Activated T-cell treated with anti-CD3 and anti-CD28 coated beads for 48 hours (primary cell): Measurements from ENCODE around the gene SLC25A10.

Experiments
- DNase-seq: peaks from one replicate; pipeline ENCODE4 v3.0.0-alpha.2; 2020; ENCODE audit warnings: low read depth

SLC25A10 gene

GRCh38 chr17:81687770-81688541 lies 24.1 kb upstream of the SLC25A10 start:
- no peak for DNase-seq

DNA sequence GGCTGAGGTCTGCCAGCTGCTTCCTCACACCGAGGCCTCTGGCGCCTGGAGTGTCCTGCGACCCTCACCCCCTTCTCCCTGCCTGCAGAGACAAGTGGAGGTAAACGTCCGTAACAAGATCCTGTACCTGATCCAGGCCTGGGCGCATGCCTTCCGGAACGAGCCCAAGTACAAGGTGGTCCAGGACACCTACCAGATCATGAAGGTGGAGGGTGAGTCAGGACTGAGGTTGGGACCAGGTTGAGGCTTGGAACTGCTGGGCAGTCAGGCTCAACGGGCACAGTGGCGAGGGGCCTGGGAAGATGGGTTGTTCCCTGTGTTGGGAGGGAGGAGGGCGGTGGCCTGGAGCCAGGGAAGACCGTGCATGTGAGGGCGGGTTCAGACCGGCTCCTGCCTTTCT lies 23.5 kb upstream of the SLC25A10 start:
- no peak for DNase-seq

DNA sequence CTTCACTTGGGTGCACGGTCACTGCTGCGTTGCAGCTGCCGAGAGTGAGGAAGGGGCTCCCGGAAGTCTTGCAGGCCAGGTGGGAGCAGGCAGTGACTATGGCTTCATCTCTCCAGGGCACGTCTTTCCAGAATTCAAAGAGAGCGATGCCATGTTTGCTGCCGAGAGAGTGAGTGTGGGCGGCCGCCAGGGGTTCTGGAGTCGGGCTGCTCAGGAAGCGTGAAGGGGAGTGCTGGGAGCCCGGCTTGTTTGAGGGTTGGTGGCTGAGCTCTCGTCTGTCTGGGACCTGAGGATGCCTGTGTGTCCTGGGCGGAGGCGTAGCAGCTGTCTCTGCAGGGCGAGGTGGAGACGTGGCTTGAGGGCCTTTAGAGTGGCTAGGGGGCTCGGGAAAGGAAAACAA lies 22.0 kb upstream of the SLC25A10 start:
- no peak for DNase-seq

DNA sequence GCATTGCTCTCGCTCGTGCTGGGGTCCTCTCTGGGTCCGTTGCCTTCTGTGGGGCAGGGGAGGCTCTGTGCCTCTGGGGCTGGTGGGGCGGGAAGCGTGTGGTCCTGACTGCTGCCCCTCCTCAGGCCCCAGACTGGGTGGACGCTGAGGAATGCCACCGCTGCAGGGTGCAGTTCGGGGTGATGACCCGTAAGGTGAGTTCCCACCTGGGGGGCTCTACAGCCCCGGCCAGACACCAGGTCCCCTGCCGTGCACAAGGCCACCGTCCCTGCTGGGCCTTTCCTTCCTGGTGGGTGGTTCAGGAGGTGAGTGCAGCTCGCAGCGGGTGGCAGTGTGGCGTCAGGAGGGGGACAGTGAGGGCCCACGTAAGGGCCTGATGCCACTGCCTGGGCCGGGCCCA lies 21.5 kb upstream of the SLC25A10 start:
- DNase-seq = no peak

- DNase-seq = no peak
These were observed 20.9 kb upstream of the SLC25A10 start for GRCh38 chr17:81691196-81691595.

DNA sequence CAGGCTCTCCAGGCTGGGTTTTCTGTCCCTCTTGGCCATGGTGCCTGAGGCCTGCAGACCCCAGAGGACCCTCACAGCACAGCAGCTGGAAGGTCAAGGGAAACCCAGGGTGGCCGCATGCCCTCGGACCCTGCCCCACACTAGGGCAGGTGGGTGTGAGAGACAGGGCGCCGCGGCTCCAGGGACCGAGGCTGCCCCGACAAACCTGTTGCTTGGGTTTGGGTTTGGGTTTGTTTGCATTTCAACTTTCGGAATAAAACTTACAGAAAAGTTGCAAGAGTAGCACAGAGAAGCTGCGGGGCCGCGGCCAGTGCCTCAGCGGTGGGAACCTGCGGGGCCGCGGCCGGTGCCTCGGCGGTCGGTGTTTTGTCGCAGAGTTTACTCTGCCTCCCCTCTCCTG lies 20.5 kb upstream of the SLC25A10 start:
- no peak for DNase-seq

DNA sequence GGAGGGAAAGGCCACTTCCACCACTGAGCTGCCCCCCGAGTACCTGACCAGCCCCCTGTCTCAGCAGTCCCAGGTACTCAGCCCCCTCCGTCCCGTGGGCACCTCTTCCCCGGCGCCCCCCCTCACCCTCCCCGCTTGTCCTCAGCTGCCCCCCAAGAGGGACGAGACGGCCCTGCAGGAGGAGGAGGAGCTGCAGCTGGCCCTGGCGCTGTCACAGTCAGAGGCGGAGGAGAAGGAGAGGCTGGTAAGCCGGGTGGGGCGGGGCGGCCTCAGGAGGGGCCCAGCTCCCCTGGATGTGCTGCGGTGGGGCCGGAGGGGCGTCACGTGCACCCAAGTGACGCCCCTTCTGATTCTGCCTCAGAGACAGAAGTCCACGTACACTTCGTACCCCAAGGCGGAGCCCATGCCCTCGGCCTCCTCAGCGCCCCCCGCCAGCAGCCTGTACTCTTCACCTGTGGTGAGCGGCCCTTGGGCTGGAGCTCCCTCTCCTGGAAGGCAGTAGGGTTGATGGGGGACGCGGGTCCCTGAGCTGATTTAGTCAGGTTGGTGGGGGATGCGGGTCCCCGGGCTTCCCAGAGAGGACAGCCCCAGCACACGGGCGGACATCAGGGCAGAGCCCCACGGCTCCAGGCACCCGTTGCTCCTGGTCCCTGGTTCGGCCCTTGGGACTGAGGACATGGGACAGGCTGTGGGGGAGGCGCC lies 18.4 kb upstream of the SLC25A10 start:
- no peak for DNase-seq

DNA sequence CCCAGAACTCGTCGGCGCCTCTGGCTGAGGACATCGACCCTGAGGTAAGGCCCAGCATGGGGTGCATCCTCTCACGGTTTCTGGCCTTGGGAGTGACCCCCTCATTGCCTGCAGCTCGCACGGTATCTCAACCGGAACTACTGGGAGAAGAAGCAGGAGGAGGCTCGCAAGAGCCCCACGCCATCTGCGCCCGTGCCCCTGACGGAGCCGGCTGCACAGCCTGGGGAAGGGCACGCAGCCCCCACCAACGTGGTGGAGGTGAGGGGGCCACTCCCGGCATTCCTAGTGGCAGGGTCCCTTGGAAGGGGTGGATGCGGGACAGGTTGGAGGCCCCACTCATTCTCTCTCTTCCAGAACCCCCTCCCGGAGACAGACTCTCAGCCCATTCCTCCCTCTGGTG lies 17.3 kb upstream of the SLC25A10 start:
- no peak for DNase-seq

DNA sequence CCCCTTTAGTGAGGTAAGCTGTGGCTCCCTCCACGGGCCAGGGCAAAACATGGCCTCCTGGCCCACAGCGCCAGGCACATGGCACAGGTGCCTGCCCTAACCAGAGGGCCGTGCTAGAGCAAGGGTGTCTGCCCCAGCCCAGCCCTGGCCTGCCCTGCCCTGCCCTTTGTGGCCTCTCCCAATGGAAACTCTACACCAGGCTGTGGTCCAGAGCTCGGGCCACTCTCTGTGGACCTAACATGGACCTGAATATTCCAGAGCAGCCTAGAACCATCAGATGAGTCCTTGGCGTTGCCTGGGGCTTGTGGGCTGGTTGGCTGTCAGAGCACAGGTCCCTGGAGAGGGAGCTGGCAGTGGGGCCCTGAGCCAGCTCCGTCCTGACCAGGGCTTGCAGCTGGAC lies 16.9 kb upstream of the SLC25A10 start:
- DNase-seq = no peak

DNA sequence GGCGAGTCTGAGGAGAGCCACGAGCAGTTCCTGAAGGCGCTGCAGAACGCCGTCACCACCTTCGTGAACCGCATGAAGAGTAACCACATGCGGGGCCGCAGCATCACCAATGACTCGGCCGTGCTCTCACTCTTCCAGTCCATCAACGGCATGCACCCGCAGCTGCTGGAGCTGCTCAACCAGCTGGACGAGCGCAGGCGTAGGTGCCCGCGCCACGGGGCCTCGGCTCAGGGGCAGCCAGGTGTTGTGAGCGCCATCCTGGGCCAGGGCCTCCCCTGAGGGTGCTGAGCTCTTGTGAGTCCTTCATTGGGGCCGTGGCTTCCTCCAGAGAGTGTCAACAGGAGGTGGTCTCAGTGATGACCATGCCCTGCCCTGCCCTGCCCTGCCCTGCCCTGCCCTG lies 16.3 kb upstream of the SLC25A10 start:
- no peak for DNase-seq

- DNase-seq = no peak
These were observed 15.7 kb upstream of the SLC25A10 start for GRCh38 chr17:81696218-81696941.

DNA sequence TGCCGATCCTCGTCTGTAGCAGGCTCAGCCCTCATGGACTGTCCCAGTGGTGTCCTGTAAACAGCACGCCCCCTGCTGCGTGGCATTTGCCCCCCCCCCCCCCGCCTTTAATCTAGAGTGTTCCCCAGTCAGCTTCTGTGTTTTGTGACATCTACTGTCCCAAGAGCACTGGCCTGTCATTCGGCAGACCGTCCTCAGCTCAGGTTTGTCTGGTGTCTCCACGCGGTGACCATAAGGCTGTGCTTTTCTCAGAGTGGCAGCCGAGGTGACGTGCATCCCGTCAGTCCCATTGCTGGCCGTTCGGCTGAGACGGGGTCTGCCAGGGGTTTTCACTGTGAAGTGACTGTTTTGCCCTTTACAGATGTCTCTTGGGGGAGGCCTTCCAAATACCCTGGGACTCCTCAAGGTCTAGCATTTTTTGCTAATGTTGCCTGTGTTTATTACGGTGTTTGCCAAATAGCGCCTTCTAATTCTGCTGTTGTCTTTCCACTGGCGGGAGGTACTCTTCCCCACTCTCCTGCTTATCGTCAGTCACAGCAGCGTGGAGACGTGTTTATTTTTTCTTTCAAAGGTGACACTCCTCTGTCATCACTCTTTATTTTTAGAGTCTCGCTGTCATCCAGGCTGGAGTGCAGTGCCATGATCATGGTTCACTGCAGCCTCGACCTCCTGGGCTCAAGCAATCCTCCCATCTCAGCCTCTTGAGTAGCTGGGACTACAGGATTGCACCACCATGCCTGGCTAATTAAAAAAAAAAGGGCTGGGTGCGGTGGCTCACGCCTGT lies 14.6 kb upstream of the SLC25A10 start:
- DNase-seq = no peak

GRCh38 chr17:81700353-81701287 lies 11.5 kb upstream of the SLC25A10 start:
- no peak for DNase-seq

DNA sequence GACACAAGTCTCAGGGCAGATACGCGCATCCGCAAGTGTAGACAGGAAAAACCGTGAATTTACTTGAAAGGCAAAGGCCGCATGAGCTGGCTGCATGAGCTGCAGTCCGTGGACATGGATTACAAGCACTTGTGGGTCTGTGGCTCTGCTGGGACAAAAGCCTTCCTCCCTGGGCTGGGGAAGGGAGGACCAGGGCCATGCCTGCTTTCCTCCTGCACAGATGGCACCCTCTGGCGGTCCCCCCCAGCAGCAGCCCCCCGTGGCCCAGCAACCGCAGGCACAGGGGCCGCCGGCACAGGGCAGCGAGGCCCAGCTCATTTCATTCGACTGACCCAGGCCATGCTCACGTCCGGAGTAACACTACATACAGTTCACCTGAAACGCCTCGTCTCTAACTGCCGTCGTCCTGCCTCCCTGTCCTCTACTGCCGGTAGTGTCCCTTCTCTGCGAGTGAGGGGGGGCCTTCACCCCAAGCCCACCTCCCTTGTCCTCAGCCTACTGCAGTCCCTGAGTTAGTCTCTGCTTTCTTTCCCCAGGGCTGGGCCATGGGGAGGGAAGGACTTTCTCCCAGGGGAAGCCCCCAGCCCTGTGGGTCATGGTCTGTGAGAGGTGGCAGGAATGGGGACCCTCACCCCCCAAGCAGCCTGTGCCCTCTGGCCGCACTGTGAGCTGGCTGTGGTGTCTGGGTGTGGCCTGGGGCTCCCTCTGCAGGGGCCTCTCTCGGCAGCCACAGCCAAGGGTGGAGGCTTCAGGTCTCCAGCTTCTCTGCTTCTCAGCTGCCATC lies 10.6 kb upstream of the SLC25A10 start:
- DNase-seq = no peak

GRCh38 chr17:81702934-81703746 lies 8.9 kb upstream of the SLC25A10 start, which contains the start of gene MRPL12:
Gene MRPL12, plus strand, starts transcription at chr17:81703367. Its CDS starts 135 bp downstream, at chr17:81703502.
- peak; percentile 89 for DNase-seq

GRCh38 chr17:81703747-81704654 lies 8.1 kb upstream of the SLC25A10 start:
- no peak for DNase-seq

DNA sequence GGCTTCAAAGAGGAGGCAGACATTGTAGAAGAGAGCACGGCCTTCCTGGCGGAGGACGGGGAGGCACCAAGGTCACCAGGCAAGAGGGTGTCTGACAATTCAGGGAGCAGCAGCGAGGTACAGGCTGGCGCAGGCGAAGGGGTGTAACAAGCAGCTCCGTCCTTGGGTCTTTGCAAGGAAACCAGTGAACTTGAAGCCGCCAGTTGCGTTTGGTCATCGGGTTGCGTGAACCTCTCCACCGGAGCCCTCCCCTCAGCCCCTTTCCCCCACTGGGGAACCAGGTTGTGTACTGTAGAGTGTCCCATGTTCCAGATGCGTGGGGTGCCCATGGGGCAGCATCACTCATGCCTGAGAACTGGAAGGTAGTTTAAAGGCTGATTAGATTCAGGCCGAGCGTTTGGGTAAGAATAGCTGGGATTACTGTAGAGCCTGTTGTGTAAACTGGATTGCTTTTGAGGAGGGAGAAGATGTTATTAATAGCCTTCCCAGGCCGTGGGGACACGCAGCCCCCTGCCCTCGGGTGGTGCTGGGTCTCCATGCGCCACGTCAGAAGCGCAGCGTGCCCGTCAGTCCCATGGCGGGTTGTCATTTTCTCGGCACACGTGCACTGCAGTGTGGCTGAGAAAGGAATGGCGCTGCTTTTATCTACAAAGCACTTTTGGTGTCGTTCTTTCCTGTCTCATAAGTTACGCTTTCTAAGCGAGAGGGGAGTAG lies 6.4 kb upstream of the SLC25A10 start:
- DNase-seq = no peak

GRCh38 chr17:81706232-81706611 lies 5.9 kb upstream of the SLC25A10 start:
- DNase-seq = no peak
